Right forelimb (tissue), 1 donor: Measurements from ENCODE around the gene CENPU.
"Not testable (repeated sequence)": the region's sequence is repeated elsewhere in the genome, so short reads cannot be mapped to it uniquely, and the experiment has no call there.

Experiments
- DNase-seq: peaks from one replicate; pipeline ENCODE4 v3.0.0-alpha.2; 2018

Gene CENPU

GRCh38 chr4:184750926-184751584, 17.2 kb upstream of the CENPU start:
- no peak for DNase-seq

GRCh38 chr4:184748251-184748652, 14.4 kb upstream of the CENPU start:
- DNase-seq = no peak

- no peak for DNase-seq
Observed at GRCh38 chr4:184747034-184747830, 13.3 kb upstream of the CENPU start.

- peak; percentile 79 for DNase-seq
Observed at GRCh38 chr4:184745831-184746795, 12.2 kb upstream of the CENPU start.

- no peak for DNase-seq
Observed at GRCh38 chr4:184744236-184744635, 10.3 kb upstream of the CENPU start.

GRCh38 chr4:184743650-184744049, 9.8 kb upstream of the CENPU start:
- DNase-seq = no peak

GRCh38 chr4:184741651-184742050, 7.8 kb upstream of the CENPU start:
- not testable (repeated sequence) for DNase-seq

GRCh38 chr4:184740980-184741391, 7.1 kb upstream of the CENPU start:
- DNase-seq = no peak

GRCh38 chr4:184739575-184739974, 5.7 kb upstream of the CENPU start:
- DNase-seq = not testable (repeated sequence)

GRCh38 chr4:184734758-184735157, 862 bp upstream of the CENPU start:
- DNase-seq = no peak

- DNase-seq = no peak
Observed at GRCh38 chr4:184732126-184732525, 1.8 kb downstream of the CENPU start.

GRCh38 chr4:184731056-184731455, 2.8 kb downstream of the CENPU start:
- DNase-seq = no peak

- DNase-seq = no peak
Observed at GRCh38 chr4:184729946-184730345, 4.0 kb downstream of the CENPU start.

- no peak for DNase-seq
Observed at GRCh38 chr4:184728858-184729257, 5.0 kb downstream of the CENPU start.

GRCh38 chr4:184727430-184727829, 6.5 kb downstream of the CENPU start:
- DNase-seq = no peak

GRCh38 chr4:184722798-184723197, 11.1 kb downstream of the CENPU start:
- no peak for DNase-seq

GRCh38 chr4:184721254-184721653, 12.6 kb downstream of the CENPU start:
- DNase-seq = no peak

GRCh38 chr4:184719407-184719806, 14.5 kb downstream of the CENPU start:
- no peak for DNase-seq

GRCh38 chr4:184715526-184715925, 18.4 kb downstream of the CENPU start:
- DNase-seq = no peak

GRCh38 chr4:184713887-184714286, 20.0 kb downstream of the CENPU start:
- DNase-seq = no peak

GRCh38 chr4:184712322-184712721, 21.6 kb downstream of the CENPU start:
- DNase-seq = no peak

GRCh38 chr4:184706453-184706852, 27.4 kb downstream of the CENPU start:
- no peak for DNase-seq

- no peak for DNase-seq
Observed at GRCh38 chr4:184705692-184706091, 28.2 kb downstream of the CENPU start.
